Aorta (tissue), 5 donors: ENCODE results near the gene TNFSF18. TPM values are rescaled to one million over a fixed set of nuclear protein-coding genes. Genes with fewer than 3 reads are reported as not detected.

Source experiments
- ATAC-seq: fragments of 200-7000 bp; cut with Tn5 transposase; one replicate; pipeline ENCODE4 v1.9.1; 2022; ENCODE audit warnings: moderate library complexity; ENCODE audit not compliant: low FRiP score
- DNase-seq, 2 donors: peaks; one replicate each; pipeline ENCODE4 v3.0.0-alpha.2; 2020
- H3K27ac ChIP-seq, 2 donors: one replicate each; pipeline ENCODE4 v1.5.1; 2013; ENCODE audit warnings: low read length in 2 of 2, mild to moderate bottlenecking in 2 of 2, moderate library complexity in 2 of 2, control low read depth in 1 of 2, inconsistent platforms in 1 of 2, low read depth in 1 of 2
- H3K27me3 ChIP-seq, 2 donors: one replicate each; pipeline ENCODE4 v1.6.1; 2013; ENCODE audit warnings: control low read depth in 1 of 2, low read length in 1 of 2, mild to moderate bottlenecking in 1 of 2, moderate library complexity in 1 of 2; ENCODE audit not compliant: insufficient read depth in 2 of 2, control insufficient read depth in 1 of 2
- H3K36me3 ChIP-seq, 2 donors: one replicate each; pipeline ENCODE4 v1.6.1; 2013; ENCODE audit warnings: control low read depth in 1 of 2, low read length in 1 of 2, mild to moderate bottlenecking in 1 of 2; ENCODE audit not compliant: insufficient read depth in 2 of 2, control insufficient read depth in 1 of 2
- H3K4me1 ChIP-seq, 2 donors: one replicate each; pipeline ENCODE4 v1.6.1; 2013; ENCODE audit warnings: low read length in 2 of 2, control low read depth in 1 of 2, mild to moderate bottlenecking in 1 of 2, moderate library complexity in 1 of 2; ENCODE audit not compliant: insufficient read depth in 2 of 2, control insufficient read depth in 1 of 2
- H3K4me3 ChIP-seq, 2 donors: one replicate each; pipeline ENCODE4 v1.5.1; 2013; ENCODE audit warnings: low read length in 2 of 2, control low read depth in 1 of 2, mild to moderate bottlenecking in 1 of 2
- H3K9me3 ChIP-seq: one replicate; pipeline ENCODE4 v1.6.1; 2013; ENCODE audit warnings: mild to moderate bottlenecking, low read length; ENCODE audit not compliant: control insufficient read depth
- WGBS, 2 donors: extraction: QIAGEN DNeasy Blood & Tissue Kit; methylation state at CpG; one replicate each; pipeline ENCODE4 v1.1.7; 2013; 5-methylcytosine and 5-hydroxymethylcytosine counted together
- intact Hi-C, 2 donors: fragments of 100-400 bp; cut with DNase I; formaldehyde crosslinking; loops; one replicate each; pipeline versions ENCODE4 v1.14.2 to v1.15.0; 2022
- polyA plus RNA-seq, 2 donors: library from polyadenylated mRNA; stranded (reverse); fragments of 200-250 nt; gene quantifications; one replicate each; pipeline ENCODE4 v1.2.3, GENCODE V29; 2013
- total RNA-seq, 2 donors: library from RNA; stranded (reverse); fragmentation: NEBNext Ultra II Directional; extraction: Animal tissue kit (Norgen Biotek cat#: 25700); gene quantifications; one replicate each; pipeline ENCODE4 v1.2.1, GENCODE V29; 2021
- donor health status: healthy with polysubstance abuse.
- donor health status: Bipolar disorder and iron deficiency.
- donor health status: DM: no; HTN: no; CAD: no.
- donor health status: DM: no; HTN: no; CAD: no.
- donor health status: DM: yes; HTN: yes; CAD: no.

The TNFSF18 gene
- total and polyA plus RNA-seq, 4 donors, result 0.29 to 0.36 TPM; not detected in 2

DNA sequence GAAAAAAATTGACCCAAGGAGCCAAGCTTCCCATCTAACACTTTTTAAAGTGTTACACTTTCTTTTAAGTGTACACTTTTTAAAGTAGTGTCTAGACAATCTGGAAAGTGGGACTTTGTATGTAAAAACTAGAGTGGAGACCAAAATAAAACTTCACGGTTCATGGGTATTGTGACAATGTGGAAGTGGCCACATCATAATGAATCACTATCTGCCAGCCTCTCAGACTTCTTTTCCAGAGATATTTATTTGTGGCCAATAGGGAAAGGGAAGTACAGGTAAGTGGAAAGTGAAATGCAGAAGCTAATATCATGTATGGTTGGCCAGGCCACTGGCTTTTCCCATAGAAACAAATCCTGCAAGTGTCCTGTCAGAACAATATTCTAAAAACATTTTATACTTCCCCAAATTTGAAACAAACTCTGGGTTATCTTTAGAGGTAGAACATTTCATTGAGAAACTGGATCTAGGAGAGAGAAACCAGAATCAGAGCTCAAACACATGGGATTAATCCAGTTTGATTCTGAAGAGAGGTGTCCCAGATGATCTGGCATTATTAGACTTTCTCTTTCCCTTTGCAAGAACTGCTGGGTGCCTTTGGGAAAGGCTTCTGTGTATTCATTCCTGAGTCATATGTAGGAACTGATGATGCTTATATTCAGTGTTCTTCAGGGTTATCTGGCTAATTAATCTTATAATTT is 2.0 kb downstream of the TNFSF18 start:
- 39 to 45% methylated on average over 1 of the region's 1 CpG for WGBS, 2 donors
- DNase-seq (no peak), ATAC-seq (no peak)
- intact Hi-C loops, result no loop called here
- no peaks in the 10 kb centered on the region for H3K36me3 ChIP-seq
- no peak overlapping the region for H3K4me3 ChIP-seq
- H3K27ac ChIP-seq, result no peak overlapping the region
- H3K9me3 ChIP-seq, result no peaks in the 10 kb centered on the region
- H3K27me3 ChIP-seq, result no peaks in the 10 kb centered on the region
- H3K4me1 ChIP-seq, result no peaks in the 10 kb centered on the region

DNA sequence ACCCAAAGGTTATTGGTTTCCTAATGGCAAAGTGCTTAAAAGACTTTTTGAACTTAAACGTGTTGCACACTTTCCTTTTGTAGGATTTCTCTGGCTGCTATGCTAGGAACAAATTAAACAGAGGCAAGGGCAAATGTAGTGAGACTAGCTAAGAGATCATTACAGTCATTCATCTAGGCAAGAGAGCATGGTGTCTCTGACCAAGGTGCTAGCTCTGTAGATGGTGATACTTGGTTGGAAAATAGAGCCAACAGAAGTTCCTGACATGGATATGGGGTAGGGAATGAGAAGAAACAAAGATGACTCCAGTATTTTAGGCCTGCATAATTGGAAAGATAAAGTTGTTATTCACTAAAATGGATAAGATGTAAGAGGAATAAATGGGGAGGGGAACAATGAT is 6.1 kb downstream of the TNFSF18 start:
- ATAC-seq, result no peak

GRCh38 chr1:173043253-173043652 is 7.5 kb downstream of the TNFSF18 start:
- no peak for ATAC-seq
- Histone ChIP-seq H3K4me1 (no peaks in the 10 kb centered on the region), H3K27me3 (no peaks in the 10 kb centered on the region), H3K27ac (no peak overlapping the region), H3K4me3 (no peak overlapping the region), H3K36me3 (no peaks in the 10 kb centered on the region), H3K9me3 (no peaks in the 10 kb centered on the region)
- intact Hi-C loops, result no loop called here
- DNase-seq, result no peak

More for the DNA sequence above, 6.1 kb downstream of the TNFSF18 start:
- intact Hi-C loops, result no loop called here
- no peaks in the 10 kb centered on the region for H3K36me3 ChIP-seq
- no peaks in the 10 kb centered on the region for H3K4me1 ChIP-seq
- no peaks in the 10 kb centered on the region for H3K9me3 ChIP-seq
- no peaks in the 10 kb centered on the region for H3K27me3 ChIP-seq
- no peak overlapping the region for H3K27ac ChIP-seq
- DNase-seq, result no peak
- no peak overlapping the region for H3K4me3 ChIP-seq
- WGBS, 2 donors, result 86 to 93% methylated on average over 1 of the region's 1 CpG

DNA sequence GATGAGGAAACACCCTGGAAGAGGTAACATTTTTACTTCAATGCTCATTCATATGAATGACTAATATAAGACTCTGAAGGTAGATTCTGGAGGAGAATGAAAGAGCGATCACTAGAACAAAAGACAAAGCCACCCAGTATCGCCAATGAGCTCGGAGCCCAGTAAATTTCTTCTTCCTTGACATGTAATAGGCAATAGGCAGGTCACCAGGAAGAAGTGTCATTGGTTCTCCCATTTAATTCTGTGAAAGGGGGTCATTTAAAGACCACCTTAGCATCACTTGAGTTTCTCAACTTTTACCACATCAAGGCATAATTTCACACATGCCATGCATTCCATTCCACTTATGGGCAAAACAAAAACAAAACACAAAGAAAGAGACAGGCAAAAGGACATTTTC is 7.9 kb downstream of the TNFSF18 start:
- no peaks in the 10 kb centered on the region for H3K9me3 ChIP-seq
- DNase-seq, result no peak
- no peak overlapping the region for H3K4me3 ChIP-seq
- 76 to 82% methylated on average over 3 of the region's 3 CpGs for WGBS, 2 donors
- intact Hi-C loops, result no loop called here
- no peak for ATAC-seq
- no peaks in the 10 kb centered on the region for H3K36me3 ChIP-seq
- no peak overlapping the region for H3K27ac ChIP-seq
- no peaks in the 10 kb centered on the region for H3K27me3 ChIP-seq
- H3K4me1 ChIP-seq, result no peaks in the 10 kb centered on the region

GRCh38 chr1:173039626-173040025 is 11.1 kb downstream of the TNFSF18 start:
- H3K4me1 ChIP-seq, result no peaks in the 10 kb centered on the region
- H3K27ac ChIP-seq, result no peak overlapping the region
- H3K36me3 ChIP-seq, result no peaks in the 10 kb centered on the region
- H3K9me3 ChIP-seq, result no peaks in the 10 kb centered on the region
- no peaks in the 10 kb centered on the region for H3K27me3 ChIP-seq
- ATAC-seq, result no peak
- intact Hi-C loops, result no loop called here
- DNase-seq, result no peak
- no peak overlapping the region for H3K4me3 ChIP-seq

GRCh38 chr1:173038875-173039554 is 11.7 kb downstream of the TNFSF18 start:
- H3K4me1 ChIP-seq, result no peaks in the 10 kb centered on the region
- ATAC-seq (no peak), DNase-seq (no peak)
- no peak overlapping the region for H3K27ac ChIP-seq
- no peaks in the 10 kb centered on the region for H3K27me3 ChIP-seq
- 89 to 93% methylated on average over 2 of the region's 2 CpGs for WGBS, 2 donors
- H3K4me3 ChIP-seq, result no peak overlapping the region
- intact Hi-C loops, result no loop called here
- no peaks in the 10 kb centered on the region for H3K36me3 ChIP-seq
- H3K9me3 ChIP-seq, result no peaks in the 10 kb centered on the region

- WGBS, 2 donors, result 92 to 95% methylated on average over 1 of the region's 1 CpG
Measured at GRCh38 chr1:173024543-173024942, 26.2 kb downstream of the TNFSF18 start.

DNA sequence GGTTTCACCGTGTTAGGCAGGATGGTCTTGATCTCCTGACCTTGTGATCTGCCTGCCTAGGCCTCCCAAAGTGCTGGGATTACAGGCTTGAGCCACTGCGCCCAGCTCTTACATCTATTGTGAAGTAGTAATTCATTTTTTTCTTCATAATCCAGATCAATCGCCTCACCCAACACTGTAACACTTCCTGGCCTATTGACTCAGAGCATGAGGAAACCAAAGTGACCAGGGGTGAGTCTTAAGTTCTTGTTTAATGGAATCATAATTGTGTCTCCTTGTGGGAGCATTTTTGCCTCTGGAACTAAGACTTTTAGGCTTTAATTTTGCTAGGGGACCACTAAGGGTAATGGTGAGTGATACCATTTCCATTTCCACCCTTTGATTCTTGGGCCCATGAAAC is 27.4 kb downstream of the TNFSF18 start:
- Histone ChIP-seq H3K27me3 (no peaks in the 10 kb centered on the region), H3K4me1 (no peaks in the 10 kb centered on the region), H3K36me3 (no peaks in the 10 kb centered on the region), H3K4me3 (no peak overlapping the region), H3K27ac (no peak overlapping the region), H3K9me3 (no peaks in the 10 kb centered on the region)
- ATAC-seq (no peak), DNase-seq (no peak)
- WGBS, 2 donors, result 86 to 90% methylated on average over 3 of the region's 3 CpGs
- intact Hi-C loops, result no loop called here

More at GRCh38 chr1:173024543-173024942, 26.2 kb downstream of the TNFSF18 start:
- DNase-seq, result no peak
- H3K4me1 ChIP-seq, result no peaks in the 10 kb centered on the region
- H3K9me3 ChIP-seq, result no peaks in the 10 kb centered on the region
- no peaks in the 10 kb centered on the region for H3K36me3 ChIP-seq
- H3K4me3 ChIP-seq, result no peak overlapping the region
- no peak overlapping the region for H3K27ac ChIP-seq
- intact Hi-C loops, result no loop called here
- H3K27me3 ChIP-seq, result no peaks in the 10 kb centered on the region
- no peak for ATAC-seq

DNA sequence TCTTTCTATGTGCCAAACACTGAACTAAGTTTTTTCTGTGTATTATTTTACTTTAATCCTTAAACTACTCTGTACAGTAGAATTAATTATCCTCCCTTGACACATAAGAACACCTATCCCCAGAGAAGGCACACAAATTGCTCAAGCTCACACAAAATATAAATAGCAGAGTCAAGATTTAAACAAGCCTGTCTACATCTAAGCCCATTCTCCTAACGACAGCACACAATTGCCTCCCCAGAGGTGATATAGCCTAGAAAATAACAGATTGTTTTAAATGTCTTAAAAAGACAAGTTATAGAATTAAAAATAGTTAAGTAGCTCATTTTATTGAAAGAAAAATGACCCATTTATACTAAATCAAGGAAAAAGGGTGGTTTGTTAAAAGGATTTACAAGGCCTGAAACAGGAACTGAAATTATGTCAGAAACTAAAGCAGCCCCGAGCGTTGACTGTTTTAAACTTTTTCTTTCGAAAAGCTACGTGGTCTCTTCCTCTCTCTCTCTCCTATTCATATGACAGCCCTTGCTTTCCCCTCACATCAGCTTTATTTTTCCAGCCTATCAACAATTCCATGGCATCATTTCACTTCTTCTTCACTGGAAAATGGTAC is 30.5 kb downstream of the TNFSF18 start:
- WGBS, 2 donors, result 78 to 83% methylated on average over 5 of the region's 5 CpGs
- Histone ChIP-seq H3K27me3 (no peaks in the 10 kb centered on the region), H3K9me3 (no peaks in the 10 kb centered on the region), H3K4me1 (no peaks in the 10 kb centered on the region), H3K27ac (no peak overlapping the region), H3K4me3 (no peak overlapping the region), H3K36me3 (no peaks in the 10 kb centered on the region)
- DNase-seq, result no peak
- ATAC-seq, result no peak
- intact Hi-C loops, result no loop called here
